MM.1S (cell line): ENCODE measurements around the gene ACAA2.

ENCODE experiments used
- DNase-seq: peaks from one replicate; pipeline ENCODE4 v3.0.0-alpha.2; 2015
- H2AFZ ChIP-seq: fragments of 300-600 bp; sonication (generic); 2 replicates; pipeline ENCODE4 v1.6.0; 2016; ENCODE audit warnings: antibody characterized with exemption, low read length
- H3F3A ChIP-seq: fragments of 300-600 bp; sonication (generic); 2 replicates; pipeline ENCODE4 v1.6.1; 2016; ENCODE audit warnings: mild to moderate bottlenecking, antibody characterized with exemption, low read length, moderate library complexity, mixed read lengths; ENCODE audit not compliant: insufficient read depth
- H3K27ac ChIP-seq: fragments of 300-600 bp; sonication (generic); 2 replicates; pipeline ENCODE4 v1.5.1; 2016; ENCODE audit warnings: mild to moderate bottlenecking, low read length
- H3K27me3 ChIP-seq: fragments of 300-600 bp; sonication (generic); replicated peaks from 2 replicates; pipeline ENCODE4 v1.6.0; 2016; ENCODE audit warnings: low read length; ENCODE audit not compliant: insufficient read depth
- H3K36me3 ChIP-seq: fragments of 300-600 bp; sonication (generic); replicated peaks from 2 replicates; pipeline ENCODE4 v1.6.1; 2016; ENCODE audit warnings: mild to moderate bottlenecking, low read length, mixed read lengths; ENCODE audit not compliant: insufficient read depth
- H3K4me1 ChIP-seq: fragments of 300-600 bp; sonication (generic); 2 replicates; pipeline ENCODE4 v1.6.1; 2016; ENCODE audit warnings: low read length, mixed read lengths
- H3K4me2 ChIP-seq: fragments of 300-600 bp; sonication (generic); 2 replicates; pipeline ENCODE4 v1.6.0; 2016; ENCODE audit warnings: low read depth, low read length
- H3K4me3 ChIP-seq: fragments of 300-600 bp; sonication (generic); 2 replicates; pipeline ENCODE4 v1.5.1; 2016; ENCODE audit warnings: low read length, mixed read lengths
- H3K79me2 ChIP-seq: fragments of 300-600 bp; sonication (generic); 2 replicates; pipeline ENCODE4 v1.6.1; 2016; ENCODE audit warnings: mixed run types, low read length, mixed read lengths
- H3K9ac ChIP-seq: fragments of 300-600 bp; sonication (generic); 2 replicates; pipeline ENCODE4 v1.6.1; 2016; ENCODE audit warnings: low read length, mixed read lengths
- H3K9me2 ChIP-seq: fragments of 300-600 bp; sonication (generic); replicated peaks from 2 replicates; pipeline ENCODE4 v1.6.1; 2016; ENCODE audit warnings: mild to moderate bottlenecking, low read length, mixed read lengths; ENCODE audit not compliant: insufficient read depth
- H3K9me3 ChIP-seq: fragments of 300-600 bp; sonication (generic); replicated peaks from 2 replicates; pipeline ENCODE4 v1.6.1; 2016; ENCODE audit warnings: mild to moderate bottlenecking, low read length, mixed read lengths; ENCODE audit not compliant: insufficient read depth
- H4K20me1 ChIP-seq: fragments of 300-600 bp; sonication (generic); 2 replicates; pipeline ENCODE4 v1.6.1; 2016; ENCODE audit warnings: mild to moderate bottlenecking, low read length, moderate library complexity, mixed read lengths; ENCODE audit not compliant: insufficient read depth
- CTCF ChIP-seq: fragments of 300-600 bp; sonication (generic); IDR thresholded peaks from 2 replicates; pipeline ENCODE4 v1.5.1; 2016; ENCODE audit warnings: antibody characterized with exemption, low read length, mixed read lengths
- EZH2 ChIP-seq: fragments of 300-600 bp; sonication (generic); optimal IDR thresholded peaks from 2 replicates; pipeline ENCODE3; 2017; ENCODE audit warnings: low read depth, mild to moderate bottlenecking, antibody characterized with exemption, low read length, mixed read lengths
- EZH2phosphoT487 ChIP-seq: fragments of 300-600 bp; sonication (generic); IDR thresholded peaks from 2 replicates; pipeline ENCODE4 v1.6.1; 2018; ENCODE audit warnings: antibody characterized with exemption, low read length

The ACAA2 gene

DNA sequence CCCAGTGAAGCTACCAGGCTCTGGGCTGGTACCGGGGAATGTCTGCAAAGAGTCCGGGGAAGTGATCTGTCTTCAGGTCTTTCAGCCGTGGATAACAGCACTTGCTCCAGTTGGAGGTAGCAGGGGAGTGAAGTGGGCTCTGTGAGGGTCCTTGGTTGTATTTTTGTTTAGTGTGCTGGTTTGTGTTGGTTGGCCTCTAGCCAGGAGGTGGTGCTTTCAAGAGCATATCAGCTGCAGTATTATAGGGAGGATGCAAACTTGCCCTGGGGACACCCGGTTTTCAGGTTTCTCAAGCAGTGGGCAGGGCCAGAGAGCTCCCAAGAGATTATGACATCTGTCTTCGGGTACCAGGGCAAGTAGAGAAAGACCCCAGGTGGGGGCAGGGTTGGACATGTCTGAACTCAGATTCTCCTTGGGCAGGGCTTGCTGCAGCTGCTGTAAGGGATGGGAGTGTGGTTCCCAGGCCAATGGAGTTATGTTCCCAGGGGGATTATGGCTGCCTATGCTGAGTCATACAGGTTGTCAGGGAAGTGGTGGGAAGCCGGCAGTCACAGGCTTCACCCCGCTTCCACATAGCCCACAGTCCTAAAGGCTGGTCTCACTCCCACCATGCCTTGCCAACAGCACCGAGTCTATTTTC, 34.4 kb downstream of the ACAA2 start:
- H3K9me2 ChIP-seq, result no peaks in the 10 kb centered on the region
- H3K4me3 ChIP-seq, result no peak overlapping the region
- no peak overlapping the region for H3K4me2 ChIP-seq
- no peak overlapping the region for H3K27ac ChIP-seq
- H3K27me3 ChIP-seq, result no peaks in the 10 kb centered on the region
- DNase-seq, result no peak
- 0 out of 2 replicates have a peak, but pooled peaks cover 1% of the 10 kb centered on the region for H3F3A ChIP-seq
- H4K20me1 ChIP-seq, result no peaks in the 10 kb centered on the region
- H3K79me2 ChIP-seq, result no peaks in the 10 kb centered on the region
- H3K9ac ChIP-seq, result no peak overlapping the region
- H3K4me1 ChIP-seq, result peaks cover 6% of the 10 kb centered on the region
- TF ChIP-seq EZH2phosphoT487 (no peak), CTCF (no peak), EZH2 (no peak)
- H2AFZ ChIP-seq, result no peak overlapping the region
- H3K9me3 ChIP-seq, result no peaks in the 10 kb centered on the region
- no peaks in the 10 kb centered on the region for H3K36me3 ChIP-seq

DNA sequence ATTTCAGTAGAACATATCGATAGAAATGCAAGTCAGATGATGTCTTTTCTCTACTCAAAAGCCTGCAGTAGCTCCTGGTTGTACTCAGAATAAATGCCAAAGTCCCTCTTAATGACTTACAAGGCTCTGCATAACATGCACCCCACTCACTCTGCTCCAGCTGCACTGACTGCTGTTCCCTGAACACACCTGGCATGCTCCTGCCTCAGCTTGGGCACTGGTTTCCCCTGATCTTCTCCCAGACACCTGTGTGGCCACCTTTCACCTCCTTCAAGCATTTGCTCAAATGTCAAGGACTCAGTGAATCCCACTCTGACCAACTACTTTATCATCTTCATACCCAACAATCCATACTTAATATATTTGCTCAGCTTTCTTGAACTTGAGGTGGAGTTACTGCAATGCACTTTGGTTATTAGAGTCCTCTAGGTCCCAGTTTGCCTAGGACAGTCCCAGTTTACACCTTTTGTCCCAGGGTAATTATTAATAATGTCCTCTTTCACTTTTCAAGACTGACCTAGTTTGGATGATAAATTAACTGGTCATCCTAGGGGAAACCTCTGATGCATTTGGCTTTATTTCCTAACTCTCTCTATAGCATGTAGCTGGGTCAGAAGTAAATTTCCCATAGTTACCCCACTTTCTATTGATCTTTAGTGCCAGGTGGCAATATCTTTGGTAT, 44.1 kb downstream of the ACAA2 start:
- Histone ChIP-seq H3K79me2 (no peaks in the 10 kb centered on the region), H3F3A (no peaks in the 10 kb centered on the region), H3K4me2 (no peak overlapping the region), H3K9ac (no peak overlapping the region), H3K4me1 (no peaks in the 10 kb centered on the region), H2AFZ (no peak overlapping the region), H3K36me3 (no peaks in the 10 kb centered on the region), H3K9me3 (no peaks in the 10 kb centered on the region), H3K27me3 (no peaks in the 10 kb centered on the region), H3K4me3 (no peak overlapping the region), H4K20me1 (no peaks in the 10 kb centered on the region), H3K9me2 (no peaks in the 10 kb centered on the region), H3K27ac (no peak overlapping the region)
- no peak for DNase-seq
- TF ChIP-seq CTCF (no peak), EZH2 (no peak), EZH2phosphoT487 (no peak)

DNA sequence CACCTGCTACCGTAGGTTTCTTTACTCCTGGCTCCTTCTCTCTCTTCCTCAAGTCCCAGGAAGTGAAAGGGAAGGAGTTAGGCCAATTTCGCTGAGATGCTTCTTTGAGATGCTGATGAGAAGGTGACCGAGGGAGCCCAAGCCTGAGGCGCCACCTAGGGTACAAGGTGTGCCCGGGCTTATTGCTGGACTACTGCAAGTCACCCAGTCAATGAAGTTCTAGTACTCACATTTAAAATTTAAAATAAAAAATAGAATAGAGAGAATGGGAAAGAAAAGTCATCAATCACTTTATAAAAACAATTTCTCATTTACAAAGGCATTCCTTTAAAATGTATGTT, 45.3 kb downstream of the ACAA2 start:
- Histone ChIP-seq H3K4me2 (no peak overlapping the region), H3K27me3 (no peaks in the 10 kb centered on the region), H3K36me3 (no peaks in the 10 kb centered on the region), H3K4me3 (no peak overlapping the region), H3K79me2 (no peaks in the 10 kb centered on the region), H3K4me1 (no peaks in the 10 kb centered on the region), H3F3A (no peaks in the 10 kb centered on the region), H3K27ac (no peak overlapping the region), H3K9me2 (no peaks in the 10 kb centered on the region), H3K9ac (no peak overlapping the region), H2AFZ (no peak overlapping the region), H3K9me3 (no peaks in the 10 kb centered on the region), H4K20me1 (no peaks in the 10 kb centered on the region)
- TF ChIP-seq CTCF (peak; percentile 30), EZH2phosphoT487 (no peak), EZH2 (no peak)
- DNase-seq, result peak; percentile 28
